HUES48 (cell line): Measurements from ENCODE around the gene ASB13.
A peak's percentile ranks its signal among the peaks of the same experiment; 100 is the strongest.

ENCODE experiments used
- H3K27ac ChIP-seq: one replicate; pipeline ENCODE4 v1.7.0; 2013; ENCODE audit warnings: low read depth, low read length, inconsistent platforms
- H3K27me3 ChIP-seq: 2 replicates; pipeline ENCODE4 v1.6.1; 2013; ENCODE audit warnings: mild to moderate bottlenecking, low read length; ENCODE audit not compliant: control insufficient read depth, insufficient read depth
- H3K36me3 ChIP-seq: 2 replicates; pipeline ENCODE4 v1.6.1; 2013; ENCODE audit warnings: low read length; ENCODE audit not compliant: control insufficient read depth, insufficient read depth
- H3K4me1 ChIP-seq: 2 replicates; pipeline ENCODE4 v1.6.1; 2013; ENCODE audit warnings: mild to moderate bottlenecking, low read length; ENCODE audit not compliant: control insufficient read depth, insufficient read depth
- H3K4me3 ChIP-seq: 2 replicates; pipeline ENCODE4 v1.5.1; 2013; ENCODE audit warnings: mild to moderate bottlenecking, low read depth, low read length
- H3K9ac ChIP-seq: 2 replicates; pipeline ENCODE4 v1.6.1; 2013; ENCODE audit warnings: mild to moderate bottlenecking, low read depth, low read length, moderate library complexity
- H3K9me3 ChIP-seq: 2 replicates; pipeline ENCODE4 v1.6.1; 2013; ENCODE audit warnings: low read length; ENCODE audit not compliant: control insufficient read depth, insufficient read depth

The ASB13 gene

DNA sequence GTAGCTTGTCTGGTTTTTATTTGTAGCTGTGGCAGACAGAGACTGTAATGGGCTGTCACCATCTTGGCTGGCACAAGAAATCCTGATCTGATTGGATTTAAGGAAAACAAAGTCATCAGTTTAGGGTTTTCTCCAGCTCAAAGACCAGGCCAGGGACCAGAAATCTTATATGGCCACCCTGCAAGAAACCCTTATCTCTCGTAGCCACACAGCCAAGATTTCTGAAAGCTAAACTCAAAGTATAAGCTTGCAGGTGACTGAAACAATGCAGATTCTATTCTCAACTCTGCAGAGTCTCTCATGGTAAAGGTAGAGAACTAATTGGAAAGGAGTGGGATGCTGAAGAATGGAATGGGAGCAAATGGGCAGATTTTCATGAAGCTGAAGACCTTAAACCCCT lies 3.2 kb upstream of the ASB13 start:
- no peak overlapping the region for H3K9ac ChIP-seq
- H3K4me3 ChIP-seq, result no peak overlapping the region
- H3K36me3 ChIP-seq, result no peaks in the 10 kb centered on the region
- H3K9me3 ChIP-seq, result no peaks in the 10 kb centered on the region; the same call in 1 of the 2 replicates
- no peak overlapping the region for H3K27ac ChIP-seq
- H3K27me3 ChIP-seq, result peaks cover 7% of the 10 kb centered on the region
- H3K4me1 ChIP-seq, result peaks cover 9% of the 10 kb centered on the region

DNA sequence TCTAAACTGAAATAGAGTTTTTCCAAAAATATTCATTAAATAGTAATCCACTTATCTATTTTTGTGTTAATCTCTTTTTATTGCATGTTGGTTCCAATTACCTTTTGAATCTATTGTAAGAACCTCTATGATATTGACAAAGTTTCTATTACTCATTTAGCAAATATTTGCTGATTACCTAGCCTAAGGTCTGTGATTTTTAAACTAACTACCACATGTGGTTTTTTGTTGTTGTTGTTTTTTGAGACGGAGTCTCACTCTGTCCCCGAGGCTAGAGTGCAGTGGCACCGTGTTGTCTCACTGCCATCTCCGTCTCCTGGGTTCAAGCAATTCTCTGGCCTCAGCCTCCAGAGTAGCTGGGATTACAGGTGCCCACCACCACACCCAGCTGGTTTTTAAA lies 2.0 kb upstream of the ASB13 start:
- Histone ChIP-seq H3K36me3 (no peaks in the 10 kb centered on the region), H3K27me3 (peaks cover 7% of the 10 kb centered on the region), H3K4me3 (no peak overlapping the region), H3K9ac (no peak overlapping the region), H3K4me1 (peaks cover 18% of the 10 kb centered on the region), H3K9me3 (no peaks in the 10 kb centered on the region; the same call in 1 of the 2 replicates), H3K27ac (no peak overlapping the region)

DNA sequence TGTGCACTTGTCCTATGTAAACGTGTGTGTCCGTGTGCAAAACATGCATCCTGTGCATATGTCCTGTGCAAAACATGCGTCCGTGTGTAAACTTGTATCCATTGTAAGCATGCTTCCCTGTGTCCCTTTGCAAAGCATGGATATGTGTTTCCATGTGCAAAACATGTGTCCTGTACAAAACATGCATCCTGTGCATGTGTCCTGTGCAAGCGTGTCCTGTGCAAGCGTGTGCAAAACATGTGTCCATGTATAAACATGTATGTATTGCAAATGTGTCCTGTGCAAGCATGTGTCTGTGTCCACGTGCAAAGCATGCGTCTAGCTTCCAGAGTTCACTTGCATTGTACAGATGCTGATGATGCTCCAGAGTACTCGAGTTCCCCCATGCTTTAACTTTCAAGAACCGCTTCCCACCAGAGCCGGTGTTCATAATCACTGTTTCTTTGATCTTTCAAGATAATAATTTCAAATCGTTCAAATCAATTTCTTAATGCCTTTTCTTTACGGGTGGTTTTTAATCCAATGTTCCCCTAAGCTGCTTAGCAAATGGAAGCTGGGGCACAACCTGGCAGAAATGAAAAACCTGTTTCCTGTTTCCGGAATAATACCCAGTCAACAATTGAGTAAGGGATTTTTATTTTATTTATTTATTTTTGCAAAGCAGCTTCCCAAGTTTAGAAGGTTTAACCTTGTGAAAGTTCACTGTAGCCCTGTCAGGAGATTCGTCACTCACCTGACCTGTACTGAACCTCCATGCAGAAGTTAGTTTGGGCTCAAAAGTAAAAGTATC lies 641 bp upstream of the ASB13 start:
- peaks cover 7% of the 10 kb centered on the region for H3K27me3 ChIP-seq
- H3K9me3 ChIP-seq, result no peaks in the 10 kb centered on the region
- H3K4me3 ChIP-seq, result peak overlapping the region; percentile 73
- no peaks in the 10 kb centered on the region for H3K36me3 ChIP-seq
- no peak overlapping the region for H3K27ac ChIP-seq
- H3K4me1 ChIP-seq, result peaks cover 23% of the 10 kb centered on the region
- no peak overlapping the region for H3K9ac ChIP-seq

DNA sequence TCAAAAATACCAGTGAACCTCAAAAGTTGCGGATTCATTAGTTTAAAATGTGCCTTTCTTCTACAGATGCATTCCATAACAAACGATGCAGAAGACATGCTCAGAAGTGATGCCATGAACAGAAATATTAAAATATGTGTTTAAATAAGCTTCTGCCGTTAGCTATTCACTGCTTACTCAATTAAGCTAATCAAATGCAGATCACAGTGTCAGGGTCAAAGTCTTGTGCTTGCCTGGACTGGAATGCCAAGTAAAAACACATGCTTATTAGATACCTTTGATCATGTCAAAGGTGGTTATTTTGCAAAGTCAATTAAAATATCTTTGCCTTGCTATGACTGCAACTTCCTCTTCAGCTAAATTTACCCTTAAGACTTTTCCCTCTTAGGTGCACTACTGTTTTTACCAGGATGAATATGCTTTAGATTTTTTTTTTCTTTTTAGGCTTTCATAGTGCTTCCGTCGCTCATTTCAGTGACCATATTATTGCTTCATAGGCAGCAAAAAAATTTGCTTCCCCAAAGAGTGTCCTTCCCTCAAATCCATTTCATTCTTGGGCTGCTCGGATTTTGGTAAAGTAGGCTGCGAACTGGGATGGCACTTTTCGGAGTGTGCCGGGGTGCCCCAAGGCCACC lies 905 bp downstream of the ASB13 start:
- Histone ChIP-seq H3K9ac (peak overlapping the region; percentile 79), H3K9me3 (no peaks in the 10 kb centered on the region), H3K27me3 (peaks cover 7% of the 10 kb centered on the region), H3K36me3 (no peaks in the 10 kb centered on the region), H3K27ac (no peak overlapping the region), H3K4me3 (peak overlapping the region; percentile 73), H3K4me1 (peaks cover 23% of the 10 kb centered on the region)

DNA sequence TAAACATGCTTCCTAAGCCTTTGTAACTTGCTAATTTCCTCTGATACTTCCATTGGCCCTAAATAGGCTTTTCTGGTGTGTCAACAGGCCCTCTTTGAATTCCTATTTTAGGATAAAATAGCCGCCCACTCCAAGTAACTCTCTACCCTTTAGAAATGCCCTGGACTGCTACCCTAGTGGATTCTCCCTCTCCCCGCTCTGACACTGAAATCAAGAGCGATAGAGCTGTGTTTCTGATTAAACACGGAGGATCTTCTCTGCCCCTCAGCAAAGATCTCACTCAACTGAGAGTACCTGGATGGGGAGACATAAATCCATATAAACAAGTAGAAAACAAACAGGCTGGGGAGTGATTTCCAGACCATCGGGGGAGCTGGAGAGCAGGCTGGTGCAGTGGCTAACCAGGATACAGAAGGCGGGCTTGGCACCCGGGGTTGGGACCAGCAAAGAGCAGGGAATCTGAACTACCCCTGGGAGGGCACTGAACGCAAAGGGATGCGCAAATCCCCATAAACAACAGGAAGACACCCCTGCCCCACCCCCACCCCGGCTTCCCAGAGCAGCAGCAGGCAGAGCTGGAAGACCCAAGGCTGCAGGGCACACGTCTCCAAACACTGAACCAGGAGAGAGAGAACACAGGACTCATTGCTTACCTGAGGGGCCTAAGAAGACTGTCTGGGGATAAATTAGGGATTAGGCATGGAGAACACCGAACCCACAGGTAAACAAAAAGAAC lies 2.5 kb downstream of the ASB13 start:
- Histone ChIP-seq H3K4me1 (peaks cover 35% of the 10 kb centered on the region), H3K4me3 (no peak overlapping the region), H3K9me3 (no peaks in the 10 kb centered on the region), H3K27ac (peak overlapping the region; percentile 33), H3K27me3 (peaks cover 7% of the 10 kb centered on the region), H3K36me3 (no peaks in the 10 kb centered on the region), H3K9ac (no peak overlapping the region)

DNA sequence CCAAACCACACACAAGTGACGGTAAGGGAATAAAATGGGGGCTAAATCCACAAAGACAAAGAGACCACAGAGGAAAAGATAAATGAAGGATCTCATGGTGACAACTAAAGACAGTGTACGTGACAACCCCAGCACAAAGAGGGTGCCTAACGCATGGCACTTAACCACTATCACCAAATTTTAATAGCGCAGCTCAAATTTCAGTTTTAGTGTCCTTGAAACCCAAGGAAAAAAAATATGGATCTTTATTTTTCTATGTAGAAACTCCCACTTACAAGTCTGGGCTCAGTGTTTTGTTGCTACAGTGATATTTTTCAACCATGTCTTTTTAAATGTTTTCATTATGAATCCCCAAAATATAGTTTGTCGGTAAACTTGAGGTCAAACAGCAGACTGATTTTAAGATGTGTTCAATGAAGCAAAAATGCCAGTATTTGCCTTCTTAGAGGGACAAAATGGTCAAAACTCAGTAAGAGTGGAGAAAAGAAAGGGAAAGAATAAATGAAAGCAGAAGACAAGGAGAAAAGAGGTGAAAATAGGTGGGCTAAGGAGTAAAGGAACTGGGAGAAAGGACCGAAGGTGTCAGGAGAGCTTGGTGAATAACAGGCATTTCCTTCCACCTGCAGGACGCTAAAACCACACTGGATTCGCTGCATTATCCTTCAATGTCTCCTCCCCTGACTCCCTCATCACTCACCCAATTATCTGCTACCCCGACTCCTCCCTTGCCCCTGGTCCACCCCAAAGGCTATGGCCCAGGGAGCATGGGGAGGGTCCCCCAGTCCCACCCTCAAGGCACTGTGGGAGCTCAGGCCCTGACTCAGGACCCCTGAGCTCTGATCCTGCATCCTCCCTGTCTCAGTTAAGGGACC lies 3.5 kb downstream of the ASB13 start:
- Histone ChIP-seq H3K36me3 (no peaks in the 10 kb centered on the region), H3K4me1 (peaks cover 38% of the 10 kb centered on the region), H3K27me3 (peaks cover 7% of the 10 kb centered on the region), H3K9me3 (no peaks in the 10 kb centered on the region), H3K27ac (peak overlapping the region; percentile 33), H3K9ac (no peak overlapping the region), H3K4me3 (no peak overlapping the region)

DNA sequence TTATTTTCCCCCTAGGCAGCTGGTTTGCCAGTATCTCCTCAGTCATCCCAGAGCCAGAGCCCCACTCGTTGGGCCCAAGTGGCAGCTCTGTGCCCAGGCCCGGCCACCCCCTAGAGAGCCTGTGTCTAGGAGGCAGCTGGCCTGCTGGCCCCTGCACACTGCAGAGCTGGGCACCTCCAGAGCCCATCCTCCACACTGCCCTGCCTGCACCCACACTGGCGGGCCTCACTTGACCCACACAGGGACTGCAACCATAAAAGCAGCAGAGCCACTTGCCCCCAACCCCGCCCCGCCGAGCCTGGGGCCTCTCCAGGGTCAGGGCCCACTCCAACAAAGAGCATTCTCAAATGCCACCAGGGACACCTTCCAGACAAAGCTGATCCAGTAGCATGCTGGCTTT lies 5.4 kb downstream of the ASB13 start:
- Histone ChIP-seq H3K9ac (no peak overlapping the region), H3K36me3 (no peaks in the 10 kb centered on the region), H3K4me3 (no peak overlapping the region), H3K27me3 (no peaks in the 10 kb centered on the region), H3K9me3 (no peaks in the 10 kb centered on the region), H3K4me1 (peaks cover 34% of the 10 kb centered on the region), H3K27ac (no peak overlapping the region)

DNA sequence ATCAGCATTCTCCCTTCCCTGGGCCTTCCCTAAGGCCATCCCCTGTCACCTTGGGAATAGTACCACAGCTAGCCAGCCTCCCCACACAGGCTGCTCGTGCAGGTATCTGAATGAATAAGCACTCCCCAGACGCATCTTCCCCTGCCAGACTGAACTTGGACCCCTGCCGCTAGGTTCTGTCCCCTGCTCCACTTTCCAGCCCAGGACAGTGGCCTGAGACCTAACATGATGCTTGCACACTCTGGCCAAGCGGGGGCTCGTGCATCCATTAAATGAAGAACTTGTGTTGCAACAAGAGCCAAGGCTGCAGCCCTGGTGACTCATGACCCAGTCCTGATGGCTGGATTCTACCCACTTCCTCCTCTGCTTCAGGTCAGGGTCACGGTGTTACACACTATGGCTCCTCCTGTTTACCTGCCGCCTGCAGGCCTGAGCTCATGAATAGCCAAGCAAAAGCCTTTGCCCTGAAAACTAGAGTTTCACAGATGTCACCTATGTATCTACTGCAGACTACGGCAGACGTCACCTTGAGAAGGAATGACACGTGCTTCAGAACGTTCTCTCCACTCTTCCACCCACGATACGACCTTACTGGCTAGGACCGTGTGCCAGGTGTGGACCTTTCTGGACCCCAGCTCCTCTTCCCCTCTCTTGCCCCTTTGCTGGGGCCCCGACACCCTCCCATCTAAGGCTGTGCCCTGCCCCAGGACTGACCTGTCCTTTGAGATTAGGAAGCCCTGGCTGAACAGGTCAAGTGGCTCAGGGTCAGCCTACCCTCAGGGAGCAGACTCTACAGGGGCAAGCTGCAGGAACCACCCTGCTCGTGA lies 6.5 kb downstream of the ASB13 start:
- Histone ChIP-seq H3K36me3 (no peaks in the 10 kb centered on the region), H3K4me1 (peaks cover 29% of the 10 kb centered on the region), H3K9ac (no peak overlapping the region), H3K9me3 (no peaks in the 10 kb centered on the region), H3K27me3 (no peaks in the 10 kb centered on the region), H3K27ac (no peak overlapping the region), H3K4me3 (no peak overlapping the region)

DNA sequence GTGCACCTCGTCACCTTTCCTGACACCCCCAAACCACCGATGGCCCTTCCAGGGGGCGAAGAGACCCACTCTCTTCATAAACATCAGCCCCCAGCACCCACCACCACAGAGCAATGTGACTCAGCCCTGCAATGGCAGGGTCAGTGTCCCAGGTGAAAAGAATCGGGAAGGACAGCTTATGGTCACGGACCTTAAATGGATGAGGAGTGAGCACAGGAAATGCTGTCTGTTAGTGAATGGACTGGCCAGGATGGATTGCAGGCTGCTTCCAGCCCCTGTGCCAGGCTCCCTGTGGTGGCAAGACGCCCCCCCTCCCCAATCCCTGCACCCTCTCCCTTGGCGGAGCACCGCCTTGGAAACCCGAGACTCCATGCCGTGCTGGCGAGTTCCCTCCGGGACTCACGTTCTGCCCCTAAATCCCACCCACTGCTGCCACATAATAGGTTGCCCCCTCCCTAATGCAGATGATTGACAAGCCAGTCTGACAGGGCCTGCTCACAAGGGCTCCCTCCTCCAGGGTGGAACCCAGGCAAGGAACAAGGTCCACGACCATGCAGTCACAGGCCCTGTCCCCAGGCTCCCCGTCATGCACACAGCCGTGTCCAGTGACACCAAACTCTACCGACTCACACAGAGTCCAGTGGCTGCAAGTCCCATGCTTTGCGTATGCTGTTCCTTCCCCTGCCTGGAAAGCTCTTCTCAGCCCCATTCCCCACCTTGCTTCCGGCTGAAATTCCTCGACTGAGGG lies 7.3 kb downstream of the ASB13 start:
- H3K4me3 ChIP-seq, result peak overlapping the region; percentile 27; the same call in 1 of the 2 replicates
- peaks cover 25% of the 10 kb centered on the region for H3K4me1 ChIP-seq
- no peak overlapping the region for H3K27ac ChIP-seq
- no peaks in the 10 kb centered on the region for H3K27me3 ChIP-seq
- H3K36me3 ChIP-seq, result no peaks in the 10 kb centered on the region
- no peaks in the 10 kb centered on the region for H3K9me3 ChIP-seq
- H3K9ac ChIP-seq, result no peak overlapping the region
